Lower lobe of right lung (tissue), 2 donors: Measurements from ENCODE around the gene CEACAM16. TPM values are rescaled to one million over a fixed set of nuclear protein-coding genes. Genes with fewer than 3 reads are reported as not detected.
A peak's percentile ranks its signal among the peaks of the same experiment; 100 is the strongest.

Experiments
- ATAC-seq, 2 donors: fragments of 200-7000 bp; cut with Tn5 transposase; one replicate each; pipeline ENCODE4 v1.9.1; 2020 to 2022; ENCODE audit warnings: mild to moderate bottlenecking in 2 of 2, moderate library complexity in 2 of 2
- DNase-seq: peaks from one replicate; pipeline ENCODE4 v3.0.0-alpha.2; 2020
- H3K27ac ChIP-seq: fragments of 200-600 bp; one replicate; pipeline ENCODE4 v1.8.0; 2022
- H3K27me3 ChIP-seq: fragments of 200-600 bp; one replicate; pipeline ENCODE4 v1.8.0; 2022; ENCODE audit warnings: low read depth
- H3K36me3 ChIP-seq: fragments of 200-600 bp; one replicate; pipeline ENCODE4 v1.8.0; 2022; ENCODE audit warnings: mild to moderate bottlenecking
- H3K4me1 ChIP-seq: fragments of 200-600 bp; one replicate; pipeline ENCODE4 v1.8.0; 2022
- H3K4me3 ChIP-seq: fragments of 200-600 bp; one replicate; pipeline ENCODE4 v1.8.0; 2022; ENCODE audit warnings: mild to moderate bottlenecking
- H3K9me3 ChIP-seq: fragments of 200-600 bp; one replicate; pipeline ENCODE4 v1.8.0; 2022
- CTCF ChIP-seq: fragments of 200-600 bp; IDR thresholded peaks from one replicate; pipeline ENCODE4 v1.8.0; 2022; ENCODE audit warnings: antibody characterized with exemption, mild to moderate bottlenecking
- intact Hi-C: fragments of 100-400 bp; cut with DNase I; formaldehyde crosslinking; loops from one replicate; pipeline ENCODE4 v1.11.0; 2022
- total RNA-seq: library from RNA; stranded (reverse); fragmentation: NEBNext Ultra II Directional; extraction: Animal tissue kit (Norgen Biotek cat#: 25700); gene quantifications from one replicate; pipeline ENCODE4 v1.2.1, GENCODE V29; 2021
- donor health status: DM: no; HTN: yes; CAD: no; lungs with severe emphysema.

CEACAM16 gene
- total RNA-seq, 1 donor from 2014 or later, result not detected

GRCh38 chr19:44685877-44686276, 13.1 kb upstream of the CEACAM16 start:
- TF ChIP-seq CTCF, result no peak
- Histone ChIP-seq H3K9me3 (no peaks in the 10 kb centered on the region), H3K4me3 (no peak overlapping the region), H3K4me1 (peaks cover 48% of the 10 kb centered on the region), H3K27me3 (no peaks in the 10 kb centered on the region), H3K27ac (peak overlapping the region; percentile 73), H3K36me3 (no peaks in the 10 kb centered on the region)
- DNase-seq, result no peak
- peak; percentile 39 to 62 for ATAC-seq
- intact Hi-C loops, result no loop called here

- H3K27ac ChIP-seq, result no peak overlapping the region
- H3K27me3 ChIP-seq, result no peaks in the 10 kb centered on the region
- TF ChIP-seq CTCF, result no peak
- no peaks in the 10 kb centered on the region for H3K36me3 ChIP-seq
- peaks cover 59% of the 10 kb centered on the region for H3K4me1 ChIP-seq
- no peak for ATAC-seq
- H3K9me3 ChIP-seq, result no peaks in the 10 kb centered on the region
- no peak for DNase-seq
- no peak overlapping the region for H3K4me3 ChIP-seq
- intact Hi-C loops, result no loop called here
Measured at GRCh38 chr19:44686896-44687295, 12.1 kb upstream of the CEACAM16 start.

- ATAC-seq (no peak), DNase-seq (no peak)
- no peaks in the 10 kb centered on the region for H3K36me3 ChIP-seq
- H3K27ac ChIP-seq, result no peak overlapping the region
- intact Hi-C loops, result no loop called here
- H3K4me3 ChIP-seq, result no peak overlapping the region
- H3K27me3 ChIP-seq, result no peaks in the 10 kb centered on the region
- TF ChIP-seq CTCF, result no peak
- H3K9me3 ChIP-seq, result no peaks in the 10 kb centered on the region
- peaks cover 68% of the 10 kb centered on the region for H3K4me1 ChIP-seq
Measured at GRCh38 chr19:44687888-44688287, 11.1 kb upstream of the CEACAM16 start.

GRCh38 chr19:44689290-44690130, 9.4 kb upstream of the CEACAM16 start:
- Histone ChIP-seq H3K4me1 (peaks cover 70% of the 10 kb centered on the region), H3K27ac (peak overlapping the region; percentile 36), H3K36me3 (no peaks in the 10 kb centered on the region), H3K9me3 (no peaks in the 10 kb centered on the region), H3K27me3 (no peaks in the 10 kb centered on the region), H3K4me3 (no peak overlapping the region)
- peak; percentile 51 to 72 for ATAC-seq
- intact Hi-C loops, result no loop called here
- peak; percentile 94 for TF ChIP-seq CTCF
- DNase-seq, result peak; percentile 84

GRCh38 chr19:44690131-44690440, 8.9 kb upstream of the CEACAM16 start:
- DNase-seq, result no peak
- H3K27ac ChIP-seq, result no peak overlapping the region

More at GRCh38 chr19:44690131-44690440, 8.9 kb upstream of the CEACAM16 start:
- Histone ChIP-seq H3K36me3 (no peaks in the 10 kb centered on the region), H3K4me1 (peaks cover 70% of the 10 kb centered on the region), H3K9me3 (no peaks in the 10 kb centered on the region), H3K27me3 (no peaks in the 10 kb centered on the region), H3K4me3 (no peak overlapping the region)
- no peak for ATAC-seq
- no peak for TF ChIP-seq CTCF
- intact Hi-C loops, result no loop called here
